ENCODE data around the gene C12orf43.
"Not testable (repeated sequence)": the region's sequence is repeated elsewhere in the genome, so short reads cannot be mapped to it uniquely, and the experiment has no call there.

The C12orf43 gene, protein sequence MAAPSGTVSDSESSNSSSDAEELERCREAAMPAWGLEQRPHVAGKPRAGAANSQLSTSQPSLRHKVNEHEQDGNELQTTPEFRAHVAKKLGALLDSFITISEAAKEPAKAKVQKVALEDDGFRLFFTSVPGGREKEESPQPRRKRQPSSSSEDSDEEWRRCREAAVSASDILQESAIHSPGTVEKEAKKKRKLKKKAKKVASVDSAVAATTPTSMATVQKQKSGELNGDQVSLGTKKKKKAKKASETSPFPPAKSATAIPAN

DNA sequence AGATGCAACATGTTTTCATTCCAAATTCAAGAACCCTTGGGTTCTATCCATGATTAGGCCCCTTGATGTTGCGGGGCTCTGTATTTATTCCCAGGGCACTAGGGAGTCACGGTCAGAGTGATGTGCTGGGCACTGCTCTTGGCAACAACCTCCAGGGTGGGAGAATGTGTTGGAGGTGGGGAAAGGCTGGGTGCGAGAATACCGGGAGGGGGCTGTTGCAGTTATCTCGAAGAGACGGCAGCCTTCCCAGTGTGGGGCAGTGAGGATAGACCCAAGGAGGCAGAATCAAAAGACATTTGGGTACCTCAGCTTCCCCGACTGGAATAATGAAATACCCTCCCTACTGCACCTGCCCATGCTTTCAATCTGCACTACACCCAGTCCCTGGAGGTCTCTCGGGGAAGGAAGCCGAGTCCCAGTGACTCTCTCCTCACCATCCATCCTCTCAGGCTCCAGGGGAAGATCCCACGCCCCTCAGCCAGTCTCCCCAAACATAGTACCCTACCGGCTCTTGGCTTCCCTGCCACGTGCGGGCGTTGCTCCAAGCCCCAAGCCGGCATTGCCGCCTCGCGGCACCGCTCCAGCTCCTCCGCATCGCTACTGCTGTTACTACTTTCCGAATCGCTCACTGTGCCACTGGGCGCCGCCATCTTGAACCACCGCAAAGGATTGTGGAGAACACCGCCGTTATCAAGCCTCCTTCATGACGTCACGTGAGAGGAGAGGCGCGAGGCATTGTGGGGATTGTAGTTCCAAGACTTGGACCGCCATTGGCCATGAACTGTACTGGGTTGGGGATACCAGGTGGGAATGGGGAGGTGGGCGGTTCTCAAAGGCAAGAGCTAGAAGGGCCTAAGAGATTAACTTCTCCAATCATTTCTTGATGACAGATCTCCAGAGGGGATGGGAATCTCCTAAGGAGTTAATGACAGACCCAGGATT, at the start of gene C12orf43:
TSS of gene C12orf43 (minus strand) at position 663 of the 942 bp plus-strand sequence. CDS start at position 650, 13 bp downstream.
- DNase-seq, result peak; percentile 91

DNA sequence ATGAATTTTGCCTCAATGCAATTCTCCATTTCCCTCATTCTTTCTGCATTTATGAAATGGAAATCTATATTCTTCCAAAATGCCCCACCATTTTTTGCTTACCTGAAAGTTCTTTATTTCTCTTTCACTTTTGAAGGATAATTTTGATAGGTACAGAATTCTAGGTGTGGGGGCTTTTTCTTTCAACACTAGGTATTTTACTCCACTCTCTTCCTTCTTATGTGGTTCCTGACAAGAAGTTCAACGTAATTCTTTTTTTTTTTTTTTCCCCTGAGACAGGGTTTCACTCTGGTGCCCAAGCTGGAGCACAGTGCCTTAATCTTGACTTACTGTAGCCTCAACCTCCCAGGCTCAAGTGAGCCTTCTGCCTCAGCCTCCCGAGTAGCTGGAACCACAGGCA, 49.1 kb upstream of the C12orf43 start:
- DNase-seq, result no peak

DNA sequence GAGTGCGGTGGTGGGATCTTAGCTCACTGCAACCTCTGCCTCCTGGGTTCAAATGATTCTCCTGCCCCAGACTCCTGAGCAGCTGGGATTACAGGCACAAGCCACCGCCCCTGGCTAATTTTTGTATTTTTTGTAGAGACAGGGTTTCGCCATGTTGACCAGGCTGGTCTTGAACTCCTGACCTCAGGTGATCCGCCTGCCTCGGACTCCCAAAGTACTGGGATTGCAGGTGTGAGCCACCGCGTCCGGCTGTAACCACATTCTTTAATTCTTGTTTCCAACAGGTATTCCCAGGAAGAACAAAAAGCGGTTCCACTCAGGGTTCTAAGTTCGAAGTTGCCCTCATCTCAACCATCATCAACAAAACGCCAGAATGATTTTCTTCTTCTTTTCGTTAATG, 48.3 kb upstream of the C12orf43 start:
- DNase-seq, result not testable (repeated sequence)

DNA sequence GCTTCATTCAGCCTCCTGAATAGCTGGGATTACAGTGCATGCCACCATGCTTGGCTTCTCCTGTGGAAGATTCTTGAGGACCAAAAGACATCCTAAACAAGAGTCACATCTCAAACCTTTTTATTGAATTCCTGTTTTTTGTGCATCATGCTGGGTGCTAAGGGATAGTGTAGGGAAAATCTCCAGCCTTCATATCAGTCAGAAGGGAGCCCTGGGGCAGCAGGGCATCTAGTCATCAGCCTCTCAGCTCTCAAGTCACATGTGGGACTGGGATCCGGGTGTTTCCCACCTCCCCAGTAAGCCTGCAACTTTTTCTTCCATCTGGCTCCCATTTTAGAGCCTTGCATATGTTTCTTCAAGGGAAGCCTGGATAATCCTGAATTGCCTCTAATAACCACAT, 47.8 kb upstream of the C12orf43 start:
- no peak for DNase-seq

DNA sequence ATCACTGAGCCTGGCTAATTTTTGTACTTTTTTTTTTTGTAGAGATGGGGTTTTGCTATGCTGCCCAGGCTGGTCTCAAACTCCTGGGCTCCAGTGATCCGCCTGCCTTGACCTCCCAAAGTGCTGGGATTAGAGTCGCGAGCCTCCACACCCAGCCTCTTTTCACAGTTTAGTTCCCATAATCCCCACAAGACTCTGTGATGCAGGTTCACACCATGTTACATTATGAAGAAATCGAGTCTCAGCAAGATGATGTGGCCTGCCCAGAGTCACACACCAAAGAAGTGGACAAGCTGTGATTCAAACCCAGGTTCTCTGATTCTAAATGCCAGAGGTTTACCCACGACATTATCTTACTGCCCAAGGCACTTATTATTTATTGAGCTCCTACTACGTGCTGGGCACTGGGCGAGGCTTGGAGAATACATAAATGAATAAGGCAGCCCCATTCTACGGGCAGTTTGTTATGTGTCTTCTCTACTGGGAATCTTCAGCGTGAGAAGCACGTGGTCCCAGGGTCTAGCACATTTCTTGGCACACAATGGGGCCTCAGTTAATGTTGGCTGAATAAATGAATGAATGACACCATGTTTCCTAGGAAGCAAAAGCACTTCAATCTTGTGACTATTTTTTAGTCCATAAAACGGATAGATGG, 46.2 kb upstream of the C12orf43 start:
- no peak for DNase-seq

DNA sequence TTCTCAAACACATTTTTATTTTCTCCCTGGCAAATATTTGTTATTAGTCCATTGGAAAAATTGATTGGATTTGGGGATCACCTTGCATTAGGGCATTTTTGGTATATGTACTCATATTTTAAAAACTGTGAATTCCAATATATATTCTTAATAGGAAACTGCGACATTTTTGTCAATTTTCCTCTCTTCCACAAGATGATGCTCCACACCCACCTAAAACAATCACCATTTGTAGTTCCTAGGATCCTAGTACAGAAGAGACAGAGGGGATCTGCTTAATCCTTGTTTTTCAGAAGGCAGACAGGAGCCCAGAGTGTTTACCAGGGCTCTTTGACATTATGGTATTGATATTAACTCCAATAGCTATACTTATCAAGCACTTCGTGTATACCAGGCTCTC, 45.5 kb upstream of the C12orf43 start:
- DNase-seq, result peak; percentile 35

DNA sequence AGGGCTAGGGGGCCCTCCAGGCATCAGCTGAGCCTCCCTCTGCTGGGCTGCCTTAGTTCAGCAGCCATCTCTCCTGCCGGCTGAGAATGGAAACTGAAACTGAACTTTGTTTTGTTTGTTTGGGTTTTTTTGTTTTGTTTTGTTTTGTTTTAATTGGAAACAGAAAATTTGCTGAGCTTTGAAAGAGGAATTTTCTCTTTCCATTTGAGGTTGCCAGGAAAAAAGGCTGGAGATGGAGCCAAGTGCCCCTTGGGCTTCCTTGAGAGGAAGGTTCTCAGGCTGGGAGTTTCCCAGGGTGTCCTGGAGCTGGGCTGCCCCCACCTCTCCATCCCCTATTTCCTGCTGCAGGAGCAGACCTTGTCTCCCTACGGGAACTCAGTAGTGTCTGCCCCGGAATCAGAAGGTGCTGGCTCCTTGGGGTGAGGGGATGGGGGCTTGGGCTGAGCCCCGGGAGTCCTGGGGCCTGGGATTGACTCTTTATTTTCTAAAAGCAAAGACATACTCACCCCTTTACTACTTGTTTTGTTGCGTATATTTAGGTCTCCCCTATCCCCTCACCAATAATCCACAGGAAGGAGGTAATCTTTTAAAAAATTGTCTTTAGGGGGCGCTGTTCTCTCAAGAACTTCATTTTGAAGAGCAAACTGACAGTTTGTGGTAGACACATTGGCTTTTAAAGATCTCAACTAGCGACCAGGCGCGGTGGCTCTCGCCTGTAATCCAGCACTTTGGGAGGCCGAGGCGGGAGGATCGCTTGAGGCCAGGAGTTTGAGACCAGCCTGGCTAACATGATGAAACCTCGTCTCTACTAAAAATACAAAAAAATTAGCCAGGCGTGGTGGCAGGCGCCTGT, 44.1 kb upstream of the C12orf43 start:
- DNase-seq, result peak; percentile 69

DNA sequence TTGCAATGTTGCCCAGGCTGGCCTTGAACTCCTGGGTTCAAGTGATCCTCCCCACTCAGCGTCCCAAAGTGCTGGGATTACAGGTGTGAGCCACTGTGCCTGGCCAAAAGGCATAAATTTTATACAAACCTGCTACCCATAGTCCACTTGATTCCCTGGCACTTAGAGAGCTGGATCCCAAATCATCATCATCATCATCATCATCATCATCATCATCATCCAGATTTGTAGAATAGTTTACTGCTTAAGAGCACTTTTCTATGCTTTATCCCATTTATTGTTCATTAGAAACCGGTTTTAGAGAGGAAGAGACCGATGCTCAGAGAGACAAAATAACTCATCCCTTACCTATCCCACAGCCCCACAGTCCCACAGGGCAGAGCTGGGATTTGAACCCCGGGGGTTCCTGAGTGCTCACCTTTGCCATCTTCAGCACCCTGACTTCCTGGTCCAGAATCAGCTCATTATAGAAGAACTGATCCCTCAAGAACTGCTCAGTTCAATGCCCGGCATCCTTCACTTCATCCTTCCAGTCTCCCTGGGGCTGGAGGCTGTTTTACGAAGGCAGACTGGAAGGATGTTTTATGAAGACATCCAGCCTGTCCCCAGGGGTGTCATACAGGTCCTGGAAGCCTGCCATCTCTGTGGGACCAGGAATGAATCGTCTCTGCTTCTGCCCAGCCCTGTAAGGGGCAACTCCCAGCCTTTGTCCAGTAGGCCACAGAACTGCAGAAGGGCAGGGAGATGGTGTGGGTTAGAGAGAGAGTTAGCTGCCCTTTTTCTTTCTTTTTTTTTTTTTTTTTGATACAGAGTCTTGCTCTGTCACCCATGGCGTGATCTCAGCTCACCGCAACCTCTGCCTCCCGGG, 43.0 kb upstream of the C12orf43 start:
- DNase-seq, result no peak

DNA sequence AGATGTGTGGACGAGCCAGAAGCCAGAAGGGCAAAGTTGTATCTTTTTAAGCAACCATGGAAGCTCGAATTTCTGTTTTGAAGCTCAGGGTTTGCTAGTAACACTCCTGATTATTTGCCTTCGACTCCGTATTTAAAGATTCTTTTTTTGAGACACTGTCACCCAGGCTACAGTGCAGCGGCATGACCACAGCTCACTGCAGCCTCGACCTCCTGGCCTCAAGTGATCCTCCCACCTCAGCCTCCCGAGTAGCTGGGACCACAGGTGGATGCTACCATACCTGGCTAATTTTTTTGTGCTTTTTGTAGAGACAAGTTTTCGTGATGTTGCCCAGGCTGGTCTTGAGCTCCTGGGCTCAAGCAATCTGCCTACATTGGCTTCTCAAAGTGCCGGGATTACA, 41.5 kb upstream of the C12orf43 start:
- DNase-seq, result no peak

DNA sequence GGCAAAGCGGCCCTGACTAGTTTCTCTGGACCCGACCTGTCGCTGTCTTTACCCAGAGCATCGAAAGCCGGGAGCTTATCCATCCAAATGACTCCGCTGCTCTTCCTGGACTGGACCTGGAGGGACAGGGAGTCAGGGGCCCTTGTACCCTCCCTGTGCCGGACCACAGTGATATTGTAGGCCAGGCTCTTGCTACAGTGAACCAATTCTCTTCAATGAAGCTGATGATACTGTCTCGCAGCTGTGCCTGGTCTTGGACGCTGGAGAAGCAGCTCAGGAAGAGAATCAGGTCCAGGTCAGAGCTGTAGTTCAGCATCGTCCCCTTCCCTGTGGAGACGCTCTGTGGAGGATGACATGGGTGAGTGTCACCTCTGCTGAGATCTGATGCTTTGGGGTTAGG, 37.4 kb upstream of the C12orf43 start:
- DNase-seq, result no peak

DNA sequence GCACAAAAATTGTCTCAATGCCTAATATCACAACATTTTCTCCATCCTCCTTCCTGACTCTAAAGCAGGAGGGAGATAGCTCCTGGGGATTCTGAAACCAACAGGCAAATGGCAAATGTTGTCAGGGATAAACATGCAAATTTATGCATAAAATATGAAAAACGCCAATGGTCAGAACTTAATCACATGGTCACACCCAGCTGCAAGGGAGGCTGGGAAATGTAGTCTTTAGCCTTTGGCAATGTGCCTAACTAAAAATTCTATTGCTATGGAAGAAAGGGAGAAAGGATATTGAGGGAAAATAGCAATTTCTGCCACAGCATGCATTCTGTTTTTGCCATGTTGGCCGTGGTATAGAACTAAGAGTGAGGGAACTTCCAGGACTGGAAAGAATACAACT, 34.4 kb upstream of the C12orf43 start:
- DNase-seq, result no peak

DNA sequence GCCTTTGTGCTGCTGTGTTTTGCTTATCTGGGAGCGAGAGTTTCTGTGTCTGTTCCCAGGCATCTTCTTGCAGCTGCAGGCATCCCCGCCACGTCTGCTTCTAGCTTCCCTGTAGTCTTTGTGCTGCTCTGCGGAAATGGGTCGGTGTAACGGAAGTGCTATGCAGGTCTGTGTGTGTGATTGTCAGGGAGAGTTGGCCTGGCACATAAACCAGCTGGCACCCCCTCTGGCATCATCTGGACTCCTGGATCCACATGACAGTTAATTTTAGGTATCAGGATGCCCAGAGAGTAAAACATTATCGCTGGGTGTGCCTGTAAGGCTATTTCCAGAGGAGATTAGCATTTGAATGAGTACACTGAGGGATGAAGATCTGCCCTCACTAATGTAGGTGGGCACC, 32.2 kb upstream of the C12orf43 start:
- DNase-seq, result no peak

DNA sequence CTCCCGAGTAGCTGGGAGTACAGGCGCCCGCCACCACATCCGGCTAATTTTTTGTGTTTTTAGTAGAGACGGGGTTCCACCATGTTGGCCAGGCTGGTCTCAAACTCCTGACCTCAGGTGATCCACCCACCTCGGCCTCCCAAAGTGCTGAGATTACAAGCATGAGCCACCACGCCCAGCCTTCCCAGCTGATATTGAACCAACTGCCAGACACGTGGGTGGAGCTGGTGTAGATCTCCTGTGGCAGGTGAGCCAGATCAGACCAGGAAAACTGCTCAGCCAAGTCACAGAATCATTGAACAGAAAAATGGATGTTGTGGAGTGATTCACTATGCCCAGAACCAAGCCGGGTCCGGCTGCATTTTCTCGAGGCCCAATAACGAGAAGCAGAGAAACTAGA, 31.1 kb upstream of the C12orf43 start:
- not testable (repeated sequence) for DNase-seq

DNA sequence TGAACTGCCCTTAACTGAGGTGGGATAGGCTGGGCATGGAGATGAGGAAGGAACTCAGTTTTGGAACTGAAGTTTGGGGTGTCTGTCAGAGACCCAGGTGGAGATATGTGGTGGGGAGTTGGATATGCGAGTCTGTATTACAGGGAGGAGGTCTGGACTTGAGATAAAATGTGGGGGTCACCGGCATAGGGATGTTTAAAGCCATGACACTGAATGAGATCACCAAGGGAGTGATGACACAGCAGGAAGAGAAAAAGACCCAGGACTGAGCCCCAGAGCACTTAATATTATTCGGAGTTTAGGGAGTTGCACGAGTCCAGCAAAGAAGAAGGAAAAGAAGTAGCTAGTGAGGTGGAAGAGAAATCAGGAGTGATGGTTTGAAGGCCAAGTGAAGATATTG, 26.8 kb upstream of the C12orf43 start:
- DNase-seq, result no peak

DNA sequence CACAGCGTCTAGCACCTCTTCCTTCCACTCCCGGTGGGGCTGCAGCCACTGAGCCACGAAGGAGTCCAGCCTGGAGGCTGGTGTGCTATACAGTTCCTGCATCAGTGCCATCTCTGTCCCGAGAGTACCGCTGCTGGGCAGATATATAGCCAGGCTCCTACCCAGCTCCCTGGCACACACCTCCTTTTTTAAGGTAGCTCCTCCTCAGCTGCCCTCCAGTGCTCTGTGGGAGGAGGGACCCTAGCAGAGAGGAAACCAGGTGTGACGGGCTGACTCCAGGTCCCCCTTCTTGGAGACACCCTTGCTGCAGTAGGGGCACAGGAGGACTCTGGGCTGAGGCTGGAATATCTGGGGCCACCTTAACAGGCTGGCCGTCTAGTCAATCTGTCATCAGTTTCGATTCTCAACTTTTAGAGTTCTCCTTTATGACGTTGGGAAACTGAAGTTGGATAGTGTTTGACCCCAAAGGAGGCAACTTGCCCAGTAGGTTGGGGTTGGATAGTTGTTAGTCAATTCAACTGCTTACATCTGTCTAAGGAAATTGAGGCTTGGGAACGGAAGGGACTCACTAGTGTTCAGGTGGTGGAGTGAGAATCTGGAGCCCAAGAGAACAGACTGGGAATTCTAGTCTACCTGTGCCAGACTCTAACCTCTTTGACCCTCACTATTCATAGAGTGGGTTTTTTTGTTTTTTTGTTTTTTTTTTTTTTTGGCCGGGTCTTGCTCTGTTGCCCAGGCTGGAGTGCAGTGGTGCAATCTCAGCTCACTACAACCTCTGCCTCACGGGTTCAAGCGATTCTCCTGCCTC, 22.8 kb upstream of the C12orf43 start, which contains the start of gene OASL:
TSS of gene OASL (minus strand) at position 386 of the 808 bp plus-strand sequence. CDS start at position 111, 275 bp downstream.
- DNase-seq, result peak; percentile 84

DNA sequence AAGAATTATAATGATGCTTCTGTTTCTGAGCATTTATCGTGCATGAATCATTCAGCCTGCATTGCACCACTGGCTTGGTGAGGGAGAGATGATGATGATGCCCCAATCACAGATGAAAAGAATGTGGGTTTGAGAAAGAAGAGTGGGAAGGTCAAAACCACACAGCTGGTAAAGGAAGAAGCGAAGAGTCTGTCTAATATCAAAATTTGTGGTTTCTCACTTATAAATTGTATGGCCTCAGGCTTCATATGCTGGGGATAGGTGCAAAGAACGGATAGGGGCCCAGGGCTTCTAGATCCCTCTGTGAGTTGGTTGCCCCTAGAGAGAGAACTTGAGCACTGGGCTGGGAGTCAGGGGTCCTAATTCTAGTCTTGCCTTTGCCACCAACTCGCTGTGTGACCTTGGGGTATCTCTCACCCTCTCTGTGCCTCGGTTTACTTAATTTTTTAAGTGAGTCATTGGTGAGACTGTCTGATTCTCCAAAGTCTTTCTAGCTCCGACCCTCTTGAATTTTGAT, 20.6 kb upstream of the C12orf43 start:
- peak; percentile 89 for DNase-seq

DNA sequence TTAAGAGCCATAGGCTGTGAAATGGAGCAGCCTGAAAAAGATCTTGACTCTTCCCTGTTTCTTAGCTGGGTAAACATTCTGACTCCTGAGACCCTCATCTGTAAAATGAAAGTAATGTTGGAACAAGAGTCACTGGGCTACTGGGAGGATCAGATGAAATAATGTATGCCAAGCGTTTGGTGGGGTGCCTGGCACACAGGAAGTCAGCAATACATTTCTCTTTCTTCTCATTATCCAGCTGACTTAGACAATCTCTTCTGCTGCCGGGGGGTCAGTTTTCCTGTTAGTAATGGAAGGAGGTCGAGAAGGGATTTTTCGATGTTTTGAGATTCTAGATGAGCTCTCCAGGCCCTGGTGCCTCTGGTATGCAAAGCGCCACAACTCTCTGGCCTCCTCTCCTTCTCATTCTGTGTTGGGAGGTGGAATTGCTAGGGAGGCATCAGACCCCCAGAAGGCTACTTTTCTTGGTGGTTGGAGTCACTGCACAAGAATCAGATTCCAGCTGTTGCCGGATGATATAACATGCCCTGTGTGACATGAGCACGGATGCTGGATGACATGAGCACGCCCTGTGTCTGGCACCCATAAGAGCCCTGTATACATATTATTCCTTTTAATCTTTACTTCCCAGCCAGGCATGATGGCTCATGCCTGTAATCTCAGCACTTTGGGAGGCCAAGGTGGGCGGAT, 18.5 kb upstream of the C12orf43 start:
- no peak for DNase-seq

DNA sequence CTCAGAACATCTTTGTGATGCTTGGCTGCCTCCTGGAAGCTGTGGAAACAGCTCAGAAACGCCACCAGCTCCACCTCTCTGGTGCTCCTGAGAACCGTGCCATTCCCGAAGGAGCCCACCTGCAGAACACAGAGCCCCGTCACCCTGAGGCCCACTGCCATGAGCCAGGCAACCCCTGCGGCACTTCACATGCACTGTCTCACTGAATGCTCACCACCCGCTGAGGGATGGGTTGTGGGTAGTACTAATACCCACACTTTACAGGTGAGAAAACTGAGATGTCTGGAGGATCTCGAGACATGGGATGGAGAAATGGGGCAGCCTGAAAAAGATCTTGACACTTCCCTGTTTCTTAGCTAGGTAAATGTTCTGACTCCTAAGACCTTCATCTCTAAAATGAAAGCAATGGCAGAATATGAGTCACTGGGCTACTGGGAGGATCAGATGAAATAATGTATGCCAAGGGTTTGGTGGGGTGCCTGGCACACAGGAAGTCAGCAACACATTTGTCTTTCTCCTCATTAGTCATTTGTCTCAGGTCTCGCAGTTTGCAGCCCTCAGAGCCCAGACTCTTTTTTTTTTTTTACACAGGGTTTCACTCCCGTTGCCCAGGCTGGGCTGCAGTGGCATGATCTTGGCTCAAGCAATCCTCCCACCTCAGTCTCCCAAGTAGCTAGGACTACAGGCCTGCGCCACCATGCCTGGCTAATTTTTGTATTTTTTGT, 17.5 kb upstream of the C12orf43 start:
- DNase-seq, result peak; percentile 91

Measured in EL (cell line).